ENCODE measurements around the gene BIRC7. TPM values are rescaled to one million over a fixed set of nuclear protein-coding genes. Genes with fewer than 3 reads are reported as not detected.

Gene BIRC7
- total RNA-seq, 4 donors from 2014 or later, result not detected

GRCh38 chr20:63252284-63252711 is 16.6 kb downstream of the BIRC7 start:
- intact Hi-C loops (cut with DNase I), result no loop called here
- no peak overlapping the region for H3K27ac ChIP-seq (replicated peaks in 1 of 4)

GRCh38 chr20:63253065-63253437 is 17.3 kb downstream of the BIRC7 start:
- TF ChIP-seq CTCF (IDR thresholded peaks at IDR 0.05) (no peak), EP300 (IDR thresholded peaks at IDR 0.05) (no peak), POLR2A (IDR thresholded peaks at IDR 0.05; ENCODE audit: low read depth) (no peak), POLR2AphosphoS5 (IDR thresholded peaks at IDR 0.05) (no peak)
- H3K27me3 ChIP-seq, result peaks cover 0 to 93% (median 32%) of the 10 kb centered on the region in 4 donors
- H3K36me3 ChIP-seq, result no peaks in the 10 kb centered on the region
- no peak overlapping the region for H3K27ac ChIP-seq (replicated peaks in 1 of 4)
- no peaks in the 10 kb centered on the region for H3K9me3 ChIP-seq
- peak overlapping the region; percentile 45 to 57 (median 48) for H3K4me3 ChIP-seq
- H3K4me1 ChIP-seq, result peaks cover 16 to 23% (median 22%) of the 10 kb centered on the region in 4 donors
- 17% methylated on average over 8 of the region's 16 CpGs for WGBS
- intact Hi-C loops (cut with DNase I), result no loop called here
- DNase-seq (ENCODE audit: extremely low spot score), result no peak

More at GRCh38 chr20:63252284-63252711, 16.6 kb downstream of the BIRC7 start:
- Histone ChIP-seq H3K4me3 (no peak overlapping the region), H3K4me1 (peaks cover 16 to 23% (median 22%) of the 10 kb centered on the region in 4 donors), H3K27me3 (peaks cover 0 to 96% (median 32%) of the 10 kb centered on the region in 4 donors), H3K9me3 (no peaks in the 10 kb centered on the region), H3K36me3 (no peaks in the 10 kb centered on the region)
- DNase-seq (ENCODE audit: extremely low spot score), result no peak
- TF ChIP-seq POLR2AphosphoS5 (IDR thresholded peaks at IDR 0.05), result no peak
- TF ChIP-seq CTCF (IDR thresholded peaks at IDR 0.05), result no peak
- TF ChIP-seq EP300 (IDR thresholded peaks at IDR 0.05), result no peak
- TF ChIP-seq POLR2A (IDR thresholded peaks at IDR 0.05; ENCODE audit: low read depth), result no peak
- 75% methylated on average over 5 of the region's 8 CpGs for WGBS

GRCh38 chr20:63253438-63254231 is 17.9 kb downstream of the BIRC7 start:
- Histone ChIP-seq H3K4me3 (peak overlapping the region; percentile 45 to 57 (median 48)), H3K4me1 (peaks cover 16 to 23% (median 22%) of the 10 kb centered on the region in 4 donors), H3K9me3 (no peaks in the 10 kb centered on the region), H3K27ac (replicated peaks in 1 of 4) (no peak overlapping the region), H3K27me3 (peaks cover 0 to 88% (median 32%) of the 10 kb centered on the region in 4 donors), H3K36me3 (no peaks in the 10 kb centered on the region)
- intact Hi-C loops (cut with DNase I), result no loop called here
- DNase-seq (ENCODE audit: extremely low spot score), result no peak
- WGBS, result under 1% methylated on average over 28 of the region's 89 CpGs
- no peak for TF ChIP-seq EP300 (IDR thresholded peaks at IDR 0.05)
- no peak for TF ChIP-seq CTCF (IDR thresholded peaks at IDR 0.05)
- no peak for TF ChIP-seq POLR2AphosphoS5 (IDR thresholded peaks at IDR 0.05)
- TF ChIP-seq POLR2A (IDR thresholded peaks at IDR 0.05; ENCODE audit: low read depth), result no peak

- no peak within 1 kb of the TSS for H3K27ac ChIP-seq (replicated peaks in 1 of 4)
- peaks cover 16 to 23% (median 22%) of the 10 kb centered on the region in 4 donors for H3K4me1 ChIP-seq
- peaks cover 0 to 86% (median 32%) of the 10 kb centered on the region in 4 donors for H3K27me3 ChIP-seq
- TF ChIP-seq EP300 (IDR thresholded peaks at IDR 0.05) (no peak), POLR2AphosphoS5 (IDR thresholded peaks at IDR 0.05) (no peak), CTCF (IDR thresholded peaks at IDR 0.05) (no peak), POLR2A (IDR thresholded peaks at IDR 0.05; ENCODE audit: low read depth) (no peak)
- DNase-seq (ENCODE audit: extremely low spot score), result no peak
- WGBS, result 0% methylated on average over 14 of the region's 46 CpGs
- no peaks in the 10 kb centered on the region for H3K9me3 ChIP-seq
- intact Hi-C loops (cut with DNase I), result no loop called here
- H3K4me3 ChIP-seq, result peak within 1 kb of the TSS; percentile 45 to 57 (median 48)
- H3K36me3 ChIP-seq, result no peaks in the 10 kb centered on the region
Observed at GRCh38 chr20:63254232-63254605, 18.5 kb downstream of the BIRC7 start, which contains the start of gene NKAIN4. Gene NKAIN4, minus strand, starts transcription at chr20:63254463. Its CDS starts 13 bp downstream, at chr20:63254450.
